ENCODE measurements around the gene IDH3G. TPM values are rescaled to one million over a fixed set of nuclear protein-coding genes. Genes with fewer than 3 reads are reported as not detected.

IDH3G gene
- total and polyA plus RNA-seq, 5 donors from 2014 or later = 64.4 to 127 (median 100) TPM

DNA sequence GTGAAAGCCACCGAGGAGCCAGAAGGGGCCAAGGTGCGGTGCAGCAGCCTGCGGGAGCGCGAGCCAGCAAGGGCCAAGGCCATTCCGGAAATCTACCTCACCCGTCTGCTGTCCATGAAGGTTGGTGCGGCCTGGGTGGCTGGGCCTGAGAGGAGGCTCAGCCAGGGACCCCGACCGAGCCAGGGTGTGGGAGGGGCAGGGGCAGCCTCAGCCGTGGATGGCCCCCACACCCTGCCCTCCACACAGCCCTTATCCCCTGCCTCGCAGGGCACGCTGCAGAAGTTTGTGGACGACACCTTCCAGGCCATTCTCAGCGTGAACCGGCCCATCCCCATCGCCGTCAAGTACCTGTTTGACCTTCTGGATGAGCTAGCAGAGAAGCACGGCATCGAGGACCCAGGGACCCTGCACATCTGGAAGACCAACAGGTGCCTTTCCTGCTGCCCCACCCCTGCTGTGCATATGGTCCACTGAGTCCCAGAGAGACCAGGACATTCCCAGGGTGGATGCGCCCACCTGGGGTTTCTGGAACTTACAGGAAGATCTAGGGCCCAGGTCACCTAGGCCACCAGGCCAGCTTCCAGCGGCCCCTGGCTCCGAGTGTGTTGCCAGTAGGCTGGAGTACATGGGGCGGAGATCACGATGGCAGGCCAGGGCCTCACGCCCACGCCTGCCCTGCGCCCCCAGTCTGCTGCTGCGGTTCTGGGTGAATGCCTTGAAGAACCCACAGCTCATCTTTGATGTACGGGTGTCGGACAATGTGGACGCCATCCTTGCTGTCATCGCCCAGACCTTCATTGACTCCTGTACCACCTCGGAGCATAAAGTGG lies 16.7 kb downstream of the IDH3G start:
- H3K27ac Mint-ChIP-seq = no peak overlapping the region
- DNase-seq = no peak
- no peak overlapping the region for H3K4me3 ChIP-seq (ENCODE audit: low read depth, low read length)
- ATAC-seq (ENCODE audit: low read depth in 2 of 2) = no peak
- peaks cover 0 to 6% (median 0%) of the 10 kb centered on the region in 4 donors for H3K4me1 Mint-ChIP-seq
- no peak overlapping the region for H3K4me3 Mint-ChIP-seq
- peaks cover 0 to 3% (median 0%) of the 10 kb centered on the region in 7 donors for H3K9me3 Mint-ChIP-seq
- H3K27ac ChIP-seq (ENCODE audit: insufficient read depth, low read length, poor library complexity, severe bottlenecking) = no peak overlapping the region
- H3K36me3 ChIP-seq (ENCODE audit: control insufficient read depth, insufficient read depth, low read length) = no peaks in the 10 kb centered on the region
- no peaks in the 10 kb centered on the region for H3K9me3 ChIP-seq (ENCODE audit: control insufficient read depth in 2 of 2, low read length in 2 of 2)
- H3K27me3 ChIP-seq (ENCODE audit: control insufficient read depth, insufficient read depth, low read length) = no peaks in the 10 kb centered on the region
- peaks cover 7% of the 10 kb centered on the region for H3K27me3 Mint-ChIP-seq
- no peaks in the 10 kb centered on the region for H3K4me1 ChIP-seq (ENCODE audit: control insufficient read depth, insufficient read depth, low read length, poor library complexity, severe bottlenecking)
- no peaks in the 10 kb centered on the region for H3K36me3 Mint-ChIP-seq

DNA sequence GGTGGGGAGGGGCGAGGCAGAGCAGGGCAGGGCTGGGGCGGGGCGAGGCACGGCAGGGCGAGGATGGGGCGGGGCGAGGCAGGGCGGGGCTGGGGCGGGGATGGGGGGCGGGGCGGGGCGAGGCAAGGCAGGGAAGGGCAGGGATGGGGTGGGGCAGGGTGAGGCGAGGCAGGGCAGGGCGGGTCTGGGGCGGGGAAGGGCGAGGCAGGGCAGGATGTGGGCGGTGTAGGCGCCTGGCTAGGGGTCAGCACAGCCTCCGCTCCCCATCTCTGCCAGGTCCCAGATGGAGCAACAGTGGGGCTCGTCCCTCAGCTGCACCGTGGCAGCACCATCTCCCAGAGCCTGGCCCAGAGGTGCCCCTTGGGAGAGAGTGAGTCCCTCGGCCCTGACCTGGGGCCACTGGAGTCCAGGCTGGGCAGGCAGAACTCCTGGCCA lies 17.5 kb downstream of the IDH3G start:
- H3K9me3 Mint-ChIP-seq = peaks cover 0 to 3% (median 0%) of the 10 kb centered on the region in 7 donors
- H3K27ac ChIP-seq (ENCODE audit: insufficient read depth, low read length, poor library complexity, severe bottlenecking) = no peak overlapping the region
- H3K27ac Mint-ChIP-seq = no peak overlapping the region
- H3K4me1 ChIP-seq (ENCODE audit: control insufficient read depth, insufficient read depth, low read length, poor library complexity, severe bottlenecking) = no peaks in the 10 kb centered on the region
- DNase-seq (no peak), ATAC-seq (ENCODE audit: low read depth in 2 of 2) (no peak)
- no peak overlapping the region for H3K4me3 ChIP-seq (ENCODE audit: low read depth, low read length)
- H3K36me3 ChIP-seq (ENCODE audit: control insufficient read depth, insufficient read depth, low read length) = no peaks in the 10 kb centered on the region
- no peaks in the 10 kb centered on the region for H3K9me3 ChIP-seq (ENCODE audit: control insufficient read depth in 2 of 2, low read length in 2 of 2)
- peaks cover 0 to 6% (median 0%) of the 10 kb centered on the region in 4 donors for H3K4me1 Mint-ChIP-seq
- no peaks in the 10 kb centered on the region for H3K27me3 ChIP-seq (ENCODE audit: control insufficient read depth, insufficient read depth, low read length)
- H3K36me3 Mint-ChIP-seq = no peaks in the 10 kb centered on the region
- H3K27me3 Mint-ChIP-seq = peaks cover 7% of the 10 kb centered on the region
- no peak overlapping the region for H3K4me3 Mint-ChIP-seq

DNA sequence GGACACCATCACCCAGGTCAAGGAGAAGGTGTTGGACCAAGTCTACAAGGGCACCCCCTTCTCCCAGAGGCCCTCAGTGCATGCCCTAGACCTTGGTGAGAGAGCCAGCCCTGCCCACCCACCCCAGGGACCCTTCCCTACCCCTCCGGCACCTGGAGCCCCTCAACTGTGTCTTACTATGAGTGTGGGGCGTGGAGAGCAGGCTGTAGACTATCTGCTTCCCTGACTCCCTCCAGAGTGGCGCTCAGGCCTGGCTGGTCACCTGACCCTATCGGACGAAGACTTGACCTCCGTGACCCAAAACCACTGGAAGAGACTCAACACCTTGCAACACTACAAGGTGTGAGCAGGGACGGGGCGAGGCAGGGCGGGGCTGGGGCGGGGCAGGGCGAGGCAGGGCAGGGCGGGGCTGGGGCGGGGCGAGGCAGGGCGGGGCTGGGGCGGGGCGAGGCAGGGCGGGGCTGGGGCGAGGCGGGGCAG lies 18.0 kb downstream of the IDH3G start:
- Mint-ChIP-seq H3K9me3 (peaks cover 0 to 3% (median 0%) of the 10 kb centered on the region in 7 donors), H3K4me1 (peaks cover 0 to 6% (median 0%) of the 10 kb centered on the region in 4 donors), H3K36me3 (no peaks in the 10 kb centered on the region), H3K27ac (no peak overlapping the region), H3K27me3 (peaks cover 7% of the 10 kb centered on the region), H3K4me3 (no peak overlapping the region)
- DNase-seq (no peak), ATAC-seq (ENCODE audit: low read depth in 2 of 2) (no peak)
- Histone ChIP-seq H3K4me1 (ENCODE audit: control insufficient read depth, insufficient read depth, low read length, poor library complexity, severe bottlenecking) (no peaks in the 10 kb centered on the region), H3K27ac (ENCODE audit: insufficient read depth, low read length, poor library complexity, severe bottlenecking) (no peak overlapping the region), H3K36me3 (ENCODE audit: control insufficient read depth, insufficient read depth, low read length) (no peaks in the 10 kb centered on the region), H3K9me3 (ENCODE audit: control insufficient read depth in 2 of 2, low read length in 2 of 2) (no peaks in the 10 kb centered on the region), H3K27me3 (ENCODE audit: control insufficient read depth, insufficient read depth, low read length) (no peaks in the 10 kb centered on the region), H3K4me3 (ENCODE audit: low read depth, low read length) (no peak overlapping the region)

DNA sequence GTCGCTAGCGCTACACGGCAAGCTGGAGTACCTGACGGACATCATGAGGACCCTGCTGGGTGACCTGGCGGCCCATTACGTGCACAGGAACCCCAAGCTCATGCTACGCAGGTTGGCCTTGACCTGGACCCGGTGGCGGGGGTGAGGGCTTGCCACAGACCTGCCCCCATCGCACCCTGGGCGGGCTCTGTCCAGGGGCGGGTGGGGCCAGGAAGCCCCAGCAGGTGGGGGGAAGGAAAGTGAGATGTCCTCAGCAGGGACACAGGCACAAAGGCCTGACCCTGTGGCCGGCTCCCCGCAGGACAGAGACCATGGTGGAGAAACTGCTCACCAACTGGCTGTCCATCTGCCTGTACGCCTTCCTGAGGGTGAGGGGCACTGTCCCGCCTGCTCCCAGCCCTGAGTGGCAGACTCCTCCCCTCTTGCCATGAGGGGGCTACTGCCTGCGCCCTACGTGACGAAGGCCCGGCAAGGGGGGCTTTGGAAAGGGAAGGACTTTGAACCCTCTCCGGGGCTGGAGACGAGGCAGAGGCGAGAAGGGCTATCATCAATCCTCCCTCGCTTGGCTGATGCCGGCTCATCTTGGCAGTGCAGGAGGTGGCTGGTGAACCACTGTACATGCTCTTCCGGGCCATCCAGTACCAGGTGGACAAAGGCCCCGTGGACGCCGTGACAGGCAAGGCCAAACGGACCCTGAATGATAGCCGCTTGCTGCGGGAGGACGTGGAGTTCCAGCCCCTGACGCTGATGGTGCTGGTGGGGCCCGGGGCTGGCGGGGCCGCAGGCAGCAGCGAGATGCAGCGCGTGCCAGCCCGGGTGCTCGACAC lies 18.7 kb downstream of the IDH3G start:
- no peak overlapping the region for H3K27ac ChIP-seq (ENCODE audit: insufficient read depth, low read length, poor library complexity, severe bottlenecking)
- ATAC-seq (ENCODE audit: low read depth in 2 of 2) = no peak

DNA sequence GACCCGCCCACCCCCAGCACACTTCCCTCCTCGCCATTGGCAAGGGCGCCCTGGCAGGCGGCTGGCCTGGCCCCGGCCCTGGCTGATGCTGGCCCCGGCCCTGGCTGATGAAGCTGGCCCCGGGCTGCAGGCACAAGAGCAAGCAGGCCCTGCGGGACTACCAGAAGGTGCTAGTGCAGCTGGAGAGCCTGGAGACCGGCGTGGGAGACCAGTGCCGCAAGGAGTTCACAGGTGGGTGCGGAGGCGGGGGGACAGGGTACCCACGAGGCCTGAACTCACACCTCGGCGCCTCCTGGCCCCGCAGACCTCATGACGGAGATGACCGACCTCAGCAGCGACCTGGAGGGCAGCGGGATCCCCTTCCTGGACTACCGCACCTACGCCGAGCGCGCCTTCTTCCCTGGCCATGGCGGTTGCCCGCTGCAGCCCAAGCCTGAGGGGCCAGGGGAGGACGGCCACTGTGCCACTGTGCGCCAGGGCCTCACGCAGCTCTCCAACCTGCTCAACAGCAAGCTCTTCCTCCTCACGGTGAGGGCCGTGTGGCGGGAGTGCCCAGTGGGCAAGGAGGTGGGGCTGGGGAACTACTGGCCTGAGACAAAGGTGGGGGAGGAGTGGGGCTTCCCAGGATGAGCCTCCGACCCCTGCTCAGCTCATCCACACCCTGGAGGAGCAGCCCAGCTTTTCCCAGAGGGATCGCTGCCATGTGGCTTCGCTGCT lies 19.4 kb downstream of the IDH3G start:
- Mint-ChIP-seq H3K4me1 (peaks cover 0 to under 1% (median 0%) of the 10 kb centered on the region in 4 donors), H3K4me3 (no peak overlapping the region), H3K9me3 (no peaks in the 10 kb centered on the region), H3K27me3 (peaks cover 2% of the 10 kb centered on the region), H3K27ac (no peak overlapping the region), H3K36me3 (no peaks in the 10 kb centered on the region)
- ATAC-seq (ENCODE audit: low read depth in 2 of 2) (no peak), DNase-seq (no peak)
- Histone ChIP-seq H3K4me3 (ENCODE audit: low read depth, low read length) (no peak overlapping the region), H3K9me3 (ENCODE audit: control insufficient read depth in 2 of 2, low read length in 2 of 2) (no peaks in the 10 kb centered on the region), H3K27ac (ENCODE audit: insufficient read depth, low read length, poor library complexity, severe bottlenecking) (no peak overlapping the region), H3K27me3 (ENCODE audit: control insufficient read depth, insufficient read depth, low read length) (no peaks in the 10 kb centered on the region), H3K36me3 (ENCODE audit: control insufficient read depth, insufficient read depth, low read length) (no peaks in the 10 kb centered on the region), H3K4me1 (ENCODE audit: control insufficient read depth, insufficient read depth, low read length, poor library complexity, severe bottlenecking) (no peaks in the 10 kb centered on the region)

More for the DNA sequence above, 18.7 kb downstream of the IDH3G start:
- Histone ChIP-seq H3K27me3 (ENCODE audit: control insufficient read depth, insufficient read depth, low read length) (no peaks in the 10 kb centered on the region), H3K36me3 (ENCODE audit: control insufficient read depth, insufficient read depth, low read length) (no peaks in the 10 kb centered on the region), H3K4me3 (ENCODE audit: low read depth, low read length) (no peak overlapping the region), H3K4me1 (ENCODE audit: control insufficient read depth, insufficient read depth, low read length, poor library complexity, severe bottlenecking) (no peaks in the 10 kb centered on the region), H3K9me3 (ENCODE audit: control insufficient read depth in 2 of 2, low read length in 2 of 2) (no peaks in the 10 kb centered on the region)
- no peak overlapping the region for H3K27ac Mint-ChIP-seq
- H3K4me1 Mint-ChIP-seq = peaks cover 0 to 6% (median 0%) of the 10 kb centered on the region in 4 donors
- peaks cover 0 to 3% (median 0%) of the 10 kb centered on the region in 7 donors for H3K9me3 Mint-ChIP-seq
- no peak overlapping the region for H3K4me3 Mint-ChIP-seq
- DNase-seq = no peak
- H3K36me3 Mint-ChIP-seq = no peaks in the 10 kb centered on the region
- H3K27me3 Mint-ChIP-seq = peaks cover 7% of the 10 kb centered on the region

DNA sequence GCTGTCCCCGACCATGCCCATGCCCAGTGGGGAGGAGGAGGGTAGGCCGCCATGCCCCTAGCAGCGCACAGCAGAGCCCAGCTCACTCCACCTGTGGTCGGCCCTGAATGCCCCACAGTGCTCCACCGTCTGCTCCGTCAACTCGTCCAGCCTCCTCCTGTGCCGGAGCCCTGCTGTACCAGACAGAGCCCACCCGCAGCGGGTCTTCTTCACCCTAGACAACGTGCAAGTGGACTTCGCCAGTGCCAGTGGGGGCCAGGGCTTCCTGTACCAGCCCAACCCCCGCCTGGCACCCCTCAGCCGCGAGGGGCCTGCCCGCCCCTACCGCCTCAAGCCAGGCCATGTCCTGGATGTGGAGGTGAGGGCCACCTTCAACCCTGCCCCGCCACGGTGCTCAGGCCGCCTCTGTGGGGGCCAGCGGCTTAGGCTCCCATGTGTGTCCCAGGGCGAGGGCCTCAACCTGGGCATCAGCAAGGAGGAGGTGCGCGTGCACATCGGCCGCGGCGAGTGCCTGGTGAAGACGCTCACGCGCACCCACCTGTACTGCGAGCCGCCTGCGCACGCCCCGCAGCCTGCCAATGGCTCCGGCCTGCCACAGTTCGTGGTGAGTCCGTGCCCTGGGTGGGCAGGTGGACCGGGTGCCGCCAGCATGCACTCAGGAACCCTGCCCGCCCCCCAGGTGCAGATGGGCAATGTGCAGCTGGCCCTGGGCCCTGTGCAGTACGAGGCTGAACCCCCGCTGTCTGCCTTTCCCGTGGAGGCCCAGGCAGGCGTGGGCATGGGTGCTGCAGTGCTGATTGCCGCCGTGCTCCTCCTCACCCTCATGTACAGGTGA lies 20.2 kb downstream of the IDH3G start:
- H3K27me3 Mint-ChIP-seq = no peaks in the 10 kb centered on the region
- no peak overlapping the region for H3K27ac Mint-ChIP-seq
- no peak overlapping the region for H3K4me3 Mint-ChIP-seq
- H3K4me1 Mint-ChIP-seq = no peaks in the 10 kb centered on the region
- H3K9me3 Mint-ChIP-seq = no peaks in the 10 kb centered on the region
- DNase-seq (no peak), ATAC-seq (ENCODE audit: low read depth in 2 of 2) (no peak)
- no peak overlapping the region for H3K27ac ChIP-seq (ENCODE audit: insufficient read depth, low read length, poor library complexity, severe bottlenecking)
- H3K36me3 Mint-ChIP-seq = no peaks in the 10 kb centered on the region
- no peaks in the 10 kb centered on the region for H3K4me1 ChIP-seq (ENCODE audit: control insufficient read depth, insufficient read depth, low read length, poor library complexity, severe bottlenecking)
- H3K36me3 ChIP-seq (ENCODE audit: control insufficient read depth, insufficient read depth, low read length) = no peaks in the 10 kb centered on the region
- no peak overlapping the region for H3K4me3 ChIP-seq (ENCODE audit: low read depth, low read length)
- H3K27me3 ChIP-seq (ENCODE audit: control insufficient read depth, insufficient read depth, low read length) = no peaks in the 10 kb centered on the region
- no peaks in the 10 kb centered on the region for H3K9me3 ChIP-seq (ENCODE audit: control insufficient read depth in 2 of 2, low read length in 2 of 2)

DNA sequence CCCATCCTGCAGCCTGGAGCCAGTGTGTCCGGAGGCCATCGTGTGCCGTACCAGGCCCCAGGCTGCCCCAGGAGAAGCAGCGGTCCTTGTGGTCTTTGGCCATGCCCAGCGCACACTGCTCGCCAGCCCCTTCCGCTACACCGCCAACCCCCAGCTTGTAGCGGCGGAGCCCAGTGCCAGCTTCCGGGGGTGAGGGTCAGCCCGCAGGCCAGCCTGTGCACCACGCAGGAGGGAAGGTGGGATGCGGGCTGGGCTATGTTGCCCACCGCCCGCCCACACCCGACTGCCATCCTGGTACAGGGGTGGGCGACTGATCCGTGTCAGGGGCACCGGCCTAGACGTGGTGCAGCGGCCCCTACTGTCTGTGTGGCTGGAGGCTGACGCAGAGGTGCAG lies 21.0 kb downstream of the IDH3G start:
- Mint-ChIP-seq H3K4me3 (no peak overlapping the region), H3K36me3 (no peaks in the 10 kb centered on the region), H3K4me1 (no peaks in the 10 kb centered on the region), H3K27me3 (no peaks in the 10 kb centered on the region), H3K9me3 (no peaks in the 10 kb centered on the region), H3K27ac (no peak overlapping the region)
- no peaks in the 10 kb centered on the region for H3K27me3 ChIP-seq (ENCODE audit: control insufficient read depth, insufficient read depth, low read length)
- no peak for ATAC-seq (ENCODE audit: low read depth in 2 of 2)
- H3K9me3 ChIP-seq (ENCODE audit: control insufficient read depth in 2 of 2, low read length in 2 of 2) = no peaks in the 10 kb centered on the region
- H3K27ac ChIP-seq (ENCODE audit: insufficient read depth, low read length, poor library complexity, severe bottlenecking) = no peak overlapping the region
- no peak for DNase-seq
- no peaks in the 10 kb centered on the region for H3K4me1 ChIP-seq (ENCODE audit: control insufficient read depth, insufficient read depth, low read length, poor library complexity, severe bottlenecking)
- no peak overlapping the region for H3K4me3 ChIP-seq (ENCODE audit: low read depth, low read length)
- no peaks in the 10 kb centered on the region for H3K36me3 ChIP-seq (ENCODE audit: control insufficient read depth, insufficient read depth, low read length)
